ENCODE data around the gene CCR2.
A peak's percentile ranks its signal among the peaks of the same experiment; 100 is the strongest.

The CCR2 gene

GRCh38 chr3:46356276-46356675 is 2.4 kb downstream of the CCR2 start:
- DNase-seq = no peak

GRCh38 chr3:46356909-46357308 is 3.0 kb downstream of the CCR2 start:
- DNase-seq = peak in 1 of 2 experiments; percentile 25

GRCh38 chr3:46358466-46358865 is 4.6 kb downstream of the CCR2 start:
- DNase-seq = no peak

- DNase-seq = peak; percentile 71 to 88
Measured at GRCh38 chr3:46359733-46360493, 6.0 kb downstream of the CCR2 start.

- DNase-seq = no peak
Measured at GRCh38 chr3:46360907-46361306, 7.0 kb downstream of the CCR2 start.

GRCh38 chr3:46361408-46362283 is 7.7 kb downstream of the CCR2 start:
- no peak for DNase-seq

- no peak for DNase-seq
Measured at GRCh38 chr3:46365041-46365440, 11.1 kb downstream of the CCR2 start.

- no peak for DNase-seq
Measured at GRCh38 chr3:46365737-46366524, 12.0 kb downstream of the CCR2 start.

- DNase-seq = no peak
Measured at GRCh38 chr3:46367811-46368210, 13.9 kb downstream of the CCR2 start.

- no peak for DNase-seq
Measured at GRCh38 chr3:46368569-46368968, 14.7 kb downstream of the CCR2 start.

GRCh38 chr3:46369151-46369550 is 15.2 kb downstream of the CCR2 start:
- DNase-seq = no peak

- DNase-seq = no peak
Measured at GRCh38 chr3:46369675-46370132, 15.8 kb downstream of the CCR2 start.

GRCh38 chr3:46370839-46371518 is 17.1 kb downstream of the CCR2 start, which contains the start of gene CCR5:
TSS of gene CCR5 (plus strand) at chr3:46370946. CDS start at chr3:46372903, 1,957 bp downstream.
- DNase-seq = no peak

GRCh38 chr3:46371519-46372340 is 17.8 kb downstream of the CCR2 start:
- DNase-seq = no peak

GRCh38 chr3:46372492-46373359 is 18.8 kb downstream of the CCR2 start:
- DNase-seq = peak in 1 of 2 experiments; percentile 18

- DNase-seq = no peak
Measured at GRCh38 chr3:46374755-46375154, 20.8 kb downstream of the CCR2 start.

- no peak for DNase-seq
Measured at GRCh38 chr3:46375218-46375617, 21.3 kb downstream of the CCR2 start.

- DNase-seq = no peak
Measured at GRCh38 chr3:46375814-46376213, 21.9 kb downstream of the CCR2 start.

- DNase-seq = peak in 1 of 2 experiments; percentile 12
Measured at GRCh38 chr3:46378426-46378942, 24.6 kb downstream of the CCR2 start.

Data from NCI-H2081 (cell line).